Measurements from ENCODE around the gene ZMYND8.
A peak's percentile ranks its signal among the peaks of the same experiment; 100 is the strongest.

ZMYND8 gene

GRCh38 chr20:47353239-47353691 is 3.2 kb downstream of the ZMYND8 start:
- Histone ChIP-seq H3K9ac (ENCODE audit: low read length) (peak overlapping the region; percentile 99), H3K4me3 (ENCODE audit: low read depth, low read length, poor library complexity, severe bottlenecking) (peak overlapping the region; percentile 87), H3K9me2 (ENCODE audit: low read depth, low read length) (no peaks in the 10 kb centered on the region), H3K79me2 (ENCODE audit: insufficient read depth, low read length) (peaks cover 82% of the 10 kb centered on the region), H4K20me1 (ENCODE audit: insufficient read depth, low read length) (no peaks in the 10 kb centered on the region), H3K36me3 (ENCODE audit: insufficient read depth, low read length) (peaks cover 50% of the 10 kb centered on the region; the same call in 1 of the 2 replicates), H3F3A (ENCODE audit: insufficient read depth, low read length) (no peaks in the 10 kb centered on the region), H3K4me2 (ENCODE audit: low read length) (peak overlapping the region; percentile 77), H3K4me1 (ENCODE audit: insufficient read depth, low read length, severe bottlenecking) (peaks cover 85% of the 10 kb centered on the region), H3K9me3 (ENCODE audit: low read length) (no peaks in the 10 kb centered on the region), H3K27ac (ENCODE audit: low read depth, low read length, poor library complexity, severe bottlenecking) (peak overlapping the region; percentile 100), H3K27me3 (ENCODE audit: insufficient read depth, low read length) (no peaks in the 10 kb centered on the region), H2AFZ (ENCODE audit: low read length) (no peak overlapping the region)
- TF ChIP-seq CTCF (IDR thresholded peaks at IDR 0.05; ENCODE audit: low read length) (no peak), EZH2 (IDR thresholded peaks at IDR 0.05; ENCODE audit: borderline replicate concordance, low read length) (no peak)

- Histone ChIP-seq H3K27ac (ENCODE audit: low read depth, low read length, poor library complexity, severe bottlenecking) (peak overlapping the region; percentile 100), H3K4me2 (ENCODE audit: low read length) (peak overlapping the region; percentile 77), H3K9ac (ENCODE audit: low read length) (peak overlapping the region; percentile 99), H3K4me3 (ENCODE audit: low read depth, low read length, poor library complexity, severe bottlenecking) (peak overlapping the region; percentile 87), H2AFZ (ENCODE audit: low read length) (no peak overlapping the region), H3K27me3 (ENCODE audit: insufficient read depth, low read length) (no peaks in the 10 kb centered on the region), H3K36me3 (ENCODE audit: insufficient read depth, low read length) (peaks cover 57% of the 10 kb centered on the region; the same call in 1 of the 2 replicates), H3K79me2 (ENCODE audit: insufficient read depth, low read length) (peaks cover 89% of the 10 kb centered on the region), H3F3A (ENCODE audit: insufficient read depth, low read length) (no peaks in the 10 kb centered on the region), H4K20me1 (ENCODE audit: insufficient read depth, low read length) (no peaks in the 10 kb centered on the region), H3K4me1 (ENCODE audit: insufficient read depth, low read length, severe bottlenecking) (peaks cover 85% of the 10 kb centered on the region), H3K9me2 (ENCODE audit: low read depth, low read length) (no peaks in the 10 kb centered on the region), H3K9me3 (ENCODE audit: low read length) (no peaks in the 10 kb centered on the region)
- no peak for TF ChIP-seq EZH2 (IDR thresholded peaks at IDR 0.05; ENCODE audit: borderline replicate concordance, low read length)
- TF ChIP-seq CTCF (IDR thresholded peaks at IDR 0.05; ENCODE audit: low read length): no peak
Measured at GRCh38 chr20:47352332-47353238, 3.9 kb downstream of the ZMYND8 start.

- Histone ChIP-seq H3K27ac (ENCODE audit: low read depth, low read length, poor library complexity, severe bottlenecking) (peak overlapping the region; percentile 100), H3K79me2 (ENCODE audit: insufficient read depth, low read length) (peaks cover 97% of the 10 kb centered on the region), H3K36me3 (ENCODE audit: insufficient read depth, low read length) (peaks cover 65% of the 10 kb centered on the region; the same call in 1 of the 2 replicates), H3K9ac (ENCODE audit: low read length) (peak overlapping the region; percentile 99), H3K9me2 (ENCODE audit: low read depth, low read length) (no peaks in the 10 kb centered on the region), H3K4me2 (ENCODE audit: low read length) (peak overlapping the region; percentile 77), H4K20me1 (ENCODE audit: insufficient read depth, low read length) (no peaks in the 10 kb centered on the region), H3K4me1 (ENCODE audit: insufficient read depth, low read length, severe bottlenecking) (peaks cover 85% of the 10 kb centered on the region), H3K9me3 (ENCODE audit: low read length) (no peaks in the 10 kb centered on the region), H2AFZ (ENCODE audit: low read length) (no peak overlapping the region), H3F3A (ENCODE audit: insufficient read depth, low read length) (no peaks in the 10 kb centered on the region), H3K4me3 (ENCODE audit: low read depth, low read length, poor library complexity, severe bottlenecking) (peak overlapping the region; percentile 87), H3K27me3 (ENCODE audit: insufficient read depth, low read length) (no peaks in the 10 kb centered on the region)
- TF ChIP-seq CTCF (IDR thresholded peaks at IDR 0.05; ENCODE audit: low read length) (no peak), EZH2 (IDR thresholded peaks at IDR 0.05; ENCODE audit: borderline replicate concordance, low read length) (no peak)
Measured at GRCh38 chr20:47351643-47352331, 4.7 kb downstream of the ZMYND8 start.

All from OCI-LY1 (cell line).